SK-N-SH (cell line): ENCODE results near the gene TMCC3. TPM values are rescaled to one million over a fixed set of nuclear protein-coding genes. Genes with fewer than 3 reads are reported as not detected.
"Not testable (repeated sequence)": the region's sequence is repeated elsewhere in the genome, so short reads cannot be mapped to it uniquely, and the experiment has no call there.

Experiments
- CTCF ChIA-PET: fragments of 300-600, 350-600 bp; formaldehyde crosslinking; extraction: SDS; loops from one replicate; lab custom pipeline; 2021; lab: Yijun Ruan, JAX
- POLR2A ChIA-PET: fragments of 350-600 bp; sonication (Branson Sonifier 250); formaldehyde crosslinking; extraction: SDS; loops from one replicate; lab custom pipeline; 2020; ENCODE audit warnings: antibody characterized with exemption, inconsistent platforms; lab: Yijun Ruan, JAX
- DNase-seq: peaks from one replicate; pipeline ENCODE4 v3.0.0; 2012
- H2AFZ ChIP-seq: fragments of 200-600 bp; sonication (generic); 2 replicates; pipeline ENCODE4 v1.8.1; 2016; ENCODE audit warnings: antibody characterized with exemption, mild to moderate bottlenecking, low read depth
- H3F3A ChIP-seq: fragments of 200-600 bp; sonication (generic); replicated peaks from 2 replicates; pipeline ENCODE3; 2016; ENCODE audit warnings: antibody characterized with exemption, mild to moderate bottlenecking; ENCODE audit not compliant: insufficient read depth
- H3K27ac ChIP-seq, 2 experiments: fragments of 200-500 bp in 1 of 2; fragments of 200-600 bp in 1 of 2; sonication (Bioruptor generic) in 1 of 2; sonication (generic), shearing (Covaris generic) in 1 of 2; 2 replicates each; pipeline versions ENCODE4 v1.5.1 to v1.6.1; 2014 to 2016; ENCODE audit warnings: low read depth in 2 of 2, inconsistent platforms in 1 of 2, low read length in 1 of 2, mild to moderate bottlenecking in 1 of 2, mixed read lengths in 1 of 2
- H3K27me3 ChIP-seq: fragments of 200-600 bp; sonication (generic), shearing (Covaris generic); 2 replicates; pipeline ENCODE4 v1.6.1; 2016; ENCODE audit warnings: mixed run types; ENCODE audit not compliant: insufficient read depth
- H3K36me3 ChIP-seq, 2 experiments: fragments of 200-500 bp in 1 of 2; fragments of 200-600 bp in 1 of 2; sonication (Bioruptor generic) in 1 of 2; sonication (generic) in 1 of 2; replicated peaks in 1 of 2; 2 replicates each; pipeline versions ENCODE3 to v1.5.1; 2014 to 2016; ENCODE audit warnings: low read length in 1 of 2, mild to moderate bottlenecking in 1 of 2; ENCODE audit not compliant: insufficient read depth in 2 of 2, control insufficient read depth in 1 of 2
- H3K4me1 ChIP-seq, 2 experiments: fragments of 200-500 bp in 1 of 2; fragments of 200-600 bp in 1 of 2; sonication (Bioruptor generic) in 1 of 2; sonication (generic), shearing (Covaris generic) in 1 of 2; 2 replicates each; pipeline versions ENCODE4 v1.5.1 to v1.6.1; 2014 to 2016; ENCODE audit warnings: low read depth in 1 of 2, low read length in 1 of 2, mixed run types in 1 of 2; ENCODE audit not compliant: insufficient read depth in 2 of 2, control insufficient read depth in 1 of 2
- H3K4me2 ChIP-seq: fragments of 200-600 bp; sonication (generic), shearing (Covaris generic); 2 replicates; pipeline ENCODE4 v1.6.1; 2017; ENCODE audit warnings: mixed run types
- H3K4me3 ChIP-seq, 2 experiments: fragments of 200-500 bp in 1 of 2; fragments of 200-600 bp in 1 of 2; sonication (Bioruptor generic) in 1 of 2; sonication (generic), shearing (Covaris generic) in 1 of 2; 2 replicates each; pipeline versions ENCODE4 v1.5.1 to v1.8.1; 2014 to 2016; ENCODE audit warnings: low read depth in 2 of 2, inconsistent platforms in 1 of 2, low read length in 1 of 2, mild to moderate bottlenecking in 1 of 2, mixed read lengths in 1 of 2, moderate library complexity in 1 of 2
- H3K79me2 ChIP-seq: fragments of 200-600 bp; sonication (generic); 2 replicates; pipeline ENCODE4 v1.8.1; 2017; ENCODE audit warnings: mild to moderate bottlenecking; ENCODE audit not compliant: insufficient read depth
- H3K9ac ChIP-seq: fragments of 200-600 bp; sonication (generic); 2 replicates; pipeline ENCODE4 v1.6.1; 2017; ENCODE audit warnings: mixed run types
- H3K9me2 ChIP-seq: fragments of 200-600 bp; sonication (generic); 2 replicates; pipeline ENCODE4 v1.6.1; 2017; ENCODE audit warnings: mixed run types
- H3K9me3 ChIP-seq: fragments of 200-600 bp; sonication (generic); 2 replicates; pipeline ENCODE4 v1.6.1; 2017; ENCODE audit warnings: mixed run types, mild to moderate bottlenecking, moderate library complexity
- H4K20me1 ChIP-seq: fragments of 200-600 bp; sonication (generic); 2 replicates; pipeline ENCODE4 v1.6.1; 2017; ENCODE audit warnings: mild to moderate bottlenecking, mixed run types; ENCODE audit not compliant: insufficient read depth
- ELF1 ChIP-seq: IDR thresholded peaks from 2 replicates; pipeline ENCODE4 v1.4.0; 2012
- EP300 ChIP-seq, 2 experiments: IDR thresholded peaks; 2 replicates each; pipeline versions ENCODE4 v1.4.0 to v1.6.1; 2012; ENCODE audit warnings: borderline replicate concordance in 1 of 2, low read depth in 1 of 2, low read length in 1 of 2
- EZH2phosphoT487 ChIP-seq: fragments of 200-600 bp; sonication (generic); IDR thresholded peaks from 2 replicates; pipeline ENCODE4 v1.6.1; 2017; ENCODE audit warnings: low read depth, mixed run types, mild to moderate bottlenecking, antibody characterized with exemption, moderate library complexity, borderline replicate concordance
- FOXM1 ChIP-seq: IDR thresholded peaks from 2 replicates; pipeline ENCODE4 v1.4.0; 2012; ENCODE audit warnings: low read depth, mild to moderate bottlenecking
- GABPA ChIP-seq: IDR thresholded peaks from 2 replicates; pipeline ENCODE4 v1.4.0; 2012; ENCODE audit warnings: low read depth, mild to moderate bottlenecking
- GATA2 ChIP-seq: sonication (generic); formaldehyde crosslinking; IDR thresholded peaks from 2 replicates; pipeline ENCODE4 v1.5.0; 2020; ENCODE audit warnings: mild to moderate bottlenecking, missing genetic modification reagents
- IRF3 ChIP-seq: fragments of 150-350 bp; IDR thresholded peaks from 2 replicates; pipeline ENCODE4 v1.6.1; 2016; ENCODE audit warnings: mild to moderate bottlenecking, low read depth, low read length
- JUND ChIP-seq: IDR thresholded peaks from 2 replicates; pipeline ENCODE4 v1.4.0; 2012
- NFIC ChIP-seq: IDR thresholded peaks from 2 replicates; pipeline ENCODE4 v1.4.0; 2012; ENCODE audit warnings: borderline replicate concordance
- NRF1 ChIP-seq: IDR thresholded peaks from 2 replicates; pipeline ENCODE4 v1.6.1; 2012; ENCODE audit warnings: low read depth, mild to moderate bottlenecking, low read length
- POLR2AphosphoS5 ChIP-seq: IDR thresholded peaks from 2 replicates; pipeline ENCODE4 v1.6.1; 2012; ENCODE audit warnings: low read depth, low read length
- RXRA ChIP-seq: IDR thresholded peaks from 2 replicates; pipeline ENCODE4 v1.4.0; 2012; ENCODE audit warnings: low read depth, mild to moderate bottlenecking, borderline replicate concordance
- TCF12 ChIP-seq: IDR thresholded peaks from 2 replicates; pipeline ENCODE4 v1.4.0; 2012
- YY1 ChIP-seq: IDR thresholded peaks from 2 replicates; pipeline ENCODE4 v1.4.0; 2012; ENCODE audit warnings: low read depth, mild to moderate bottlenecking
- ZBTB33 ChIP-seq: IDR thresholded peaks from 2 replicates; pipeline ENCODE4 v1.4.0; 2012; ENCODE audit warnings: low read depth, borderline replicate concordance
- WGBS: methylation state at CpG from one replicate; pipeline ENCODE4 v1.1.6; 2017; ENCODE audit warnings: low lambda C conversion rate; 5-methylcytosine and 5-hydroxymethylcytosine counted together
- polyA plus RNA-seq, 3 experiments: library from polyadenylated mRNA; depleted of rRNA; stranded (reverse); fragments of >200 nt; gene quantifications; 2 replicates each; pipeline ENCODE4 v1.2.3, GENCODE V29; 2012
- TF ChIP-seq, protein P1 (sequence below): IDR thresholded peaks from 2 replicates; pipeline ENCODE4; 2012

TMCC3 gene
- polyA plus RNA-seq, 1 of the 3 experiments (the other 2 are of a cell fraction): 0.53 TPM

GRCh38 chr12:94553130-94553519 is 97.2 kb downstream of the TMCC3 start:
- no peak for DNase-seq
- TF ChIP-seq JUND: no peak
- TF ChIP-seq GABPA: no peak
- Histone ChIP-seq H3K4me1 (no peaks in the 10 kb centered on the region), H3K9me3 (no peaks in the 10 kb centered on the region), H3K36me3 (no peaks in the 10 kb centered on the region), H3K79me2 (no peaks in the 10 kb centered on the region), H3K27me3 (no peaks in the 10 kb centered on the region), H3K4me2 (no peak overlapping the region), H3K4me3 (no peak overlapping the region), H3F3A (no peaks in the 10 kb centered on the region), H2AFZ (no peak overlapping the region), H3K9ac (no peak overlapping the region), H4K20me1 (no peaks in the 10 kb centered on the region), H3K9me2 (no peaks in the 10 kb centered on the region), H3K27ac (no peak overlapping the region)
- ChIA-PET POLR2A (no interaction called here), CTCF (no interaction called here)
- WGBS: 50% methylated on average over 6 of the region's 6 CpGs

DNA sequence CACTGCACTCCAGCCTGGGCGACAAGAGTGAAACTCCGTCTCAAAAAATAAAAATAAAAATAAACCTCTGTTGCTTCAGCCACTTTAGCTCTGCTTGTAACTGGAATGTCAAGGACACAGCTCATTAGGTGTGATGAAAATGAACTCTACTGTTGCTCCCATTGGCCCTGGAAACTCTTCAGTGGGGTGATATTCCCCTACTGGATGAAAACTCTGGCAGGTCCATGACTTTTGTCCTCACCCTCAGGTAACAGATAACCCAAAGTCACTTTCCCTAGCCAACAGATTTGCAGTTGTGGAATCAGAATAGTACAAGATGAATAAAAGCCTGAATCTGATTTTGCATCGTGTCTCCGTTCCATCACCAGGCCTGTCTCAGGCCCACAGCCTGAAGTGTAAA is 98.5 kb downstream of the TMCC3 start:
- TF ChIP-seq POLR2AphosphoS5: no peak
- TF ChIP-seq GABPA: no peak
- TF ChIP-seq JUND: no peak
- TF ChIP-seq RXRA: no peak
- no peak for TF ChIP-seq ZBTB33
- no peak for TF ChIP-seq GATA2 (CRISPR knock-in tag)
- TF ChIP-seq TCF12: no peak
- TF ChIP-seq EZH2phosphoT487: no peak
- no peak for TF ChIP-seq NRF1
- TF ChIP-seq EP300 (IDR thresholded peaks at IDR 0.05; ENCODE audit: borderline replicate concordance in 1 of 2, low read depth in 1 of 2, low read length in 1 of 2): no peak
- TF ChIP-seq YY1: no peak
- WGBS: 60% methylated on average over 4 of the region's 4 CpGs
- no peak overlapping the region for H3K27ac ChIP-seq
- no peaks in the 10 kb centered on the region for H3K79me2 ChIP-seq
- H2AFZ ChIP-seq: no peak overlapping the region
- no peaks in the 10 kb centered on the region for H4K20me1 ChIP-seq
- no peaks in the 10 kb centered on the region for H3K4me1 ChIP-seq
- H3K9me2 ChIP-seq: no peaks in the 10 kb centered on the region
- CTCF ChIA-PET: interaction anchor here (0.9 kb wide), 1 partner anchor 785 kb away, joined by 3 read pairs; no protein-coding TSS in a partner anchor
- no peaks in the 10 kb centered on the region for H3K9me3 ChIP-seq
- no peaks in the 10 kb centered on the region for H3K27me3 ChIP-seq
- H3F3A ChIP-seq: no peaks in the 10 kb centered on the region
- no peak overlapping the region for H3K9ac ChIP-seq
- DNase-seq: no peak
- H3K36me3 ChIP-seq: no peaks in the 10 kb centered on the region
- POLR2A ChIA-PET: no interaction called here
- no peak overlapping the region for H3K4me2 ChIP-seq
- H3K4me3 ChIP-seq: no peak overlapping the region

DNA sequence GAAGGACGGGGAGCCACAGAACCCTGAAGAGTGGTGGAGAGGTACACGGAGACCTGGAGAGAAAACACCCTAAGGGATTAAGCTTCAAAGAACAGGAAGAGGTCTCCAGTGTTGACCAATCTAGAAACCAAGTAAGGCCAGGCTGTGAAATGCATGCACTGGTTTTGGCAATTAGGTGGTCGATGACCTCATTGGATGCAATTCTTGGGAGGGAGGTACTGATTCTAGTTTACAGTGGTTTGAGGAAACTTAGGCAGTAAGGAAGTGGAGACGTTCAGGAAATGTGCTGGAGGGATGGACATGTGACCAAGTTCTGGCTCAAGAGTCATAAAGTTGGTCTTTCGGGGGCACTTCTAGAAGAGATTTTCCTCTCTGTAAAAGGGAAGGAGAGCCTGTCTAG is 99.4 kb downstream of the TMCC3 start:
- CTCF ChIA-PET: no interaction called here
- Histone ChIP-seq H3K4me2 (no peak overlapping the region), H3K4me3 (no peak overlapping the region), H3K79me2 (no peaks in the 10 kb centered on the region), H4K20me1 (no peaks in the 10 kb centered on the region)
- no peak for TF ChIP-seq FOXM1
- no peak for TF ChIP-seq ELF1
- TF ChIP-seq IRF3: no peak
- no peak for TF ChIP-seq GABPA
- no peak for TF ChIP-seq NRF1
- TF ChIP-seq NFIC: no peak
- TF ChIP-seq, protein P1, sequence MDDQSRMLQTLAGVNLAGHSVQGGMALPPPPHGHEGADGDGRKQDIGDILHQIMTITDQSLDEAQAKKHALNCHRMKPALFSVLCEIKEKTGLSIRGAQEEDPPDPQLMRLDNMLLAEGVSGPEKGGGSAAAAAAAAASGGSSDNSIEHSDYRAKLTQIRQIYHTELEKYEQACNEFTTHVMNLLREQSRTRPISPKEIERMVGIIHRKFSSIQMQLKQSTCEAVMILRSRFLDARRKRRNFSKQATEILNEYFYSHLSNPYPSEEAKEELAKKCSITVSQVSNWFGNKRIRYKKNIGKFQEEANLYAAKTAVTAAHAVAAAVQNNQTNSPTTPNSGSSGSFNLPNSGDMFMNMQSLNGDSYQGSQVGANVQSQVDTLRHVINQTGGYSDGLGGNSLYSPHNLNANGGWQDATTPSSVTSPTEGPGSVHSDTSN: no peak
- TF ChIP-seq, all 33 proteins: peak for 0
- WGBS: 53% methylated on average over 5 of the region's 5 CpGs
- H3K27me3 ChIP-seq: no peaks in the 10 kb centered on the region
- H2AFZ ChIP-seq: no peak overlapping the region
- H3K4me1 ChIP-seq: no peaks in the 10 kb centered on the region
- H3K9ac ChIP-seq: no peak overlapping the region
- H3K9me3 ChIP-seq: no peaks in the 10 kb centered on the region
- no peaks in the 10 kb centered on the region for H3F3A ChIP-seq
- POLR2A ChIA-PET: no interaction called here
- no peaks in the 10 kb centered on the region for H3K36me3 ChIP-seq
- H3K9me2 ChIP-seq: no peaks in the 10 kb centered on the region
- DNase-seq: no peak
- no peak overlapping the region for H3K27ac ChIP-seq

- H3K79me2 ChIP-seq, H3K4me3 ChIP-seq, H2AFZ ChIP-seq, H4K20me1 ChIP-seq, H3K9ac ChIP-seq, H3K9me3 ChIP-seq, H3K9me2 ChIP-seq, H3F3A ChIP-seq, H3K4me1 ChIP-seq, H3K27ac ChIP-seq, DNase-seq, H3K36me3 ChIP-seq, POLR2A ChIA-PET, H3K27me3 ChIP-seq, H3K4me2 ChIP-seq: not testable (repeated sequence)
- 65% methylated on average over 5 of the region's 5 CpGs for WGBS
- CTCF ChIA-PET: interaction anchor here (0.7 to 2.6 kb wide), 5 partner anchors 12 to 415 kb away, joined by 3 to 13 read pairs (median 4); no protein-coding TSS in a partner anchor
These were observed 101.5 kb downstream of the TMCC3 start for GRCh38 chr12:94548833-94549232.
